Measurements from ENCODE around the gene FAM78B.

The FAM78B gene

DNA sequence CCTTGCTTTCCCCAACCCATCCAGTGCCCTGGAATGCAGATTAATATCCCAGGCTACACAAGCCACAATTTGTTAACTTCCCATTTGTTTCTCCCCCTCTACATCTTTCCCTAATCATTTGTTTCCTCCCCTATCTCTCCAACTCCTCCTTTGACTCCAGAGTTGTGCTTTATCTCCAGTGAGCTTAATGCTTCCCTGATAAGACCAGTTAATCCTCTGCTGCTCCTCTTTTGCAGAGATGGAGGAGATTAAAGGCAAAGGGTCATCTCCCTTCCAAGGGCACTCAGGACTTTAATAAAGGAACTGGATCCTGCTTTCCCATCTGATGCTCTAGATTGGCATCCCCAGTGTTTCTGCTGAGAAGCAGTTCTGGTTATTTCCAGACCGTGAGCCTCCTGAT lies 7.1 kb downstream of the FAM78B start:
- no peak for DNase-seq

DNA sequence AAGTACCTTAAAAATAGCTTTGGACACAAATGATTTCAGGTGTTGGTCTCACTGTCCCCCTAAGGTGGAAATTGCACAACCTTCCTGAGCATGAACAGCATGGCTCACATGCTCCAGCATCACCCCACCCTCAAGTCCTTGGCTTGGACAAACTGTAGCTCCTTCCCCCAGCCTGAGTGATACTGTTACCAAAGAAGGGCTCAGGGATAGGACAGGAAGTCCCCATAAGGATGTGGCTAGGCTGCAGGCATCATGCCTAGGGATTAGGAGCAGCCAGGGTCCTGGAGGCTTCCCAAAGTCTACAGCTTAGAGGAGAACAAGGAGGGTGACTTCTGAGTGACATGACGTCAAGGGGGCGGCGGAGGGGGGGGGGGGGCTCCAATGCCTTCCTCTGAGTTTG lies 10.1 kb downstream of the FAM78B start:
- DNase-seq, result no peak

DNA sequence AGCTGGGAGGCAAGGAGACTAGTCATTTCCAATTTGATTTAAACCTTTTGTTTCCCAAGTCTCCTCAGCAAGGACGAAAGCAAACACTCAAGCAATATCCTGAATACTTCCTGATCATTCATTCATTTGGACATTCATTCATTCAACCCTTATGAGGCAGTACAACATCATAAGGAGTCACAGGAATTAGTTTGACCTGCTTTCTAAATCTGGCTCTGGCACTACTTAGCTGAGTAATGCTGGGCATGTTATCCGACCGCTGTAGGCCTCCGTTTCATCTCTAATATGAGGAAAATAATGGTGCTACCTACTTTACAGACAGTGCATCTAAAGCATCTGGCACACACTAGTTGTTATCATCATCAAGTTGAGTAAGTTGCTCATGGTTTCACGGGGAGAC lies 11.7 kb downstream of the FAM78B start:
- no peak for DNase-seq

DNA sequence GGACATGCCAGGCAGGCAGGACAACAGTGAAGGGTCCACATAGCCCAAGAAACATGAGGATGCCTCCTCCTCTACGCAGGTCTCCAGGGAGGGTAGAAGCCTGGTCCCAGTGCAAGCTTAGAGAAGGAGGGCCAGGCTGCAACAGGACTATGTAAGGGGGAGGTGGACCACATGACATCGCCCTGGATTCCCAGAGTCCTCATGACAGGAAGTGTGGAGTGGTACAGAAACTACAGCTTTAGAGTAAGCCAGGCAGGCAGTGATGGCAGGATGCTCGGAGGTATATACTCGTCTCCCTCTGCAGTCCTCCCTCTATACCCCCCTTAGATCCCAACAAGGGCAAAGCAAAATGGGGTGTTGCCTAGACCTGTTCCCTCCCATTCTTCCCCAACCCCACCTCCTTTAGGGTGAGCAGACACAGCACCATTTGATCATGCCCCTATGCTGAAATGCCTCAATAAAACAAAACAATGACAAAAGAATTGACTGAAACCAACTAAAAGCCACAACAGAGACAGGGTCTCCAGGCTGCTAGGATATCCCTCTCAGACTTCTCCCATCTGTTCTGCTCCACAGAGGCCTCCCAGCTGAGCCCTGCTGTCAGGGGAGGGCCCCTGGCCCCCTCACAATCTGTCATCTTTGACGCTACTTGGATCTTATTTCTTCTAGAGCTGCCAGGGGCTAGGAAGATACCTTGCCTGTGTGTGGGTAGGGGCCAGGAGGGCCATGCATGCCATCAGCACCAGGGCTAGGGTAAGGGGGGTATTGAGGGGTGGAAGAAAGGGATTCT lies 13.1 kb downstream of the FAM78B start:
- DNase-seq, result no peak

DNA sequence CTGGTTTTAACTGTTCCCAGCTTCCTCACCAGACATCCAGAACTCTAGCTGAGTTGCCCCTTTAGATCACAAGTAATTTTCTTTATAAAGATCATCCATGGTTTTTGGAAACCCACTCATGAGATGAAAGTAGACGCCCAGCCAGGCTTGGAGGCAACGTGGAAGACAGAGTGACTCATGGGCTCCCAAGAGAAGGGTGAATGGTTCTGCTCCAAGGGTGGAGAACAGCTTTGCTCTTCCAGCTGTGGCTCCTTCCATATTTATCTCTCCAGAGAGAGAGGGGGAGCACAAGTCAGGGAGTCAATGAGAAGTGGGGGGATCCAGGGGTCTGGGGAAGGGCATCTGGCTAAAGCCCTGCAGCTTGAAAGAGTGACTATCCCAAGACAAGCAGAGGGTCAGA lies 13.8 kb downstream of the FAM78B start:
- DNase-seq, result no peak

DNA sequence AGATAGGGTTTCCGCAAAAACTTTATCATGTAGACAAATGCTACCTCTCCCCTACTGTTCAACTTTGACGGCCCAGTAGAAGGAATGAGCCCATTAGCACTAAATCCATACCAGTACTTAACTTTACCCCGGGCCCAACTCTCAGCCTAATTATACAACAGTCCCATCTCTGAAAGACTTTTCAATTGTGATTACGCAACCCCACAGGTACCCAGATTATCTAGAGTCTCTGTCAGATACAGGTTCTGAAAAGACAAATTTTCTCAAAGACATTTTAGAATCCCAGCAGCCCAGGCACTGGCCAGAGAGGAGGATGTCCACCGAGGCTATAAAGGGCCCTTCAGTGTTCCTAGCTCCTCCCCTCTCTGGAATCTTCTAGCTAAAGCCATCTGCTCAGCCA lies 15.0 kb downstream of the FAM78B start:
- no peak for DNase-seq

DNA sequence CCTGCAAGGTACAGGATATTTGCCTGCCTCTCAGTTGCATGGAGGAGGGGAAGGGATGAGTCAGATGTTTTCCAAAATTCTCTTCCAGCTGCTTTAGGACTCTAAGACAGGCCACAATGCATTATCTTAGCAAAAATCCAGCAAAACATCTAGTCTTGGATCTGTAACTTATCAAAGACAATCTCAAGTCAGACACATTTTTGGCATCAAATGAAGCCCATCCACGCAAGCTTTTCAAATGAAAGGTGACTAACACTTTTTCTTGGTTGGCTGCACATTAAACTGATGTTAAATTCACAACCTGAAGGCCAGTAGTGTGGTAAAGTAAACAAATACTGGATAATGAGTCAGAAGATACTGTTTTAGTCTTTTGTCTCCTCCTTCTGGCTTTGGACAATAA lies 21.3 kb downstream of the FAM78B start:
- DNase-seq, result no peak

DNA sequence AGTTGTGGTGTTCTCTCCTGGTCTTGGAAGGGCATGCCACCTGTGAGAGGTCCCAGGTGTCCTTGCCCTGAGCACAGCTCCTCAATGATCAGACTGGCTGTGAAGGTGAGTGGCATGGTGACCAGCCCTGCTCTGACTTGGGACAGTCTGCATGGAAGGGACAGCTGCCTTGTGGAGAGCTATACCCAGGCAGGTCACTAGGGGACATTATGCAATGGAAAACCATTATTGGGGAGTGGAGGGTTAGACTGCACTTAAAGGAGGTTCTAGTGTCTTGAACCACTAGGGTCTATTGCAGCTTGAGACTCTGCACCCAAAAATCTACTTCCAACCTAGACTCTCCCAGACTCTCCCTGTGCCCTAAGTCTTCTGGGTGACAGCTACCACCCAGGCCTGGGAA lies 24.8 kb downstream of the FAM78B start:
- DNase-seq, result no peak

DNA sequence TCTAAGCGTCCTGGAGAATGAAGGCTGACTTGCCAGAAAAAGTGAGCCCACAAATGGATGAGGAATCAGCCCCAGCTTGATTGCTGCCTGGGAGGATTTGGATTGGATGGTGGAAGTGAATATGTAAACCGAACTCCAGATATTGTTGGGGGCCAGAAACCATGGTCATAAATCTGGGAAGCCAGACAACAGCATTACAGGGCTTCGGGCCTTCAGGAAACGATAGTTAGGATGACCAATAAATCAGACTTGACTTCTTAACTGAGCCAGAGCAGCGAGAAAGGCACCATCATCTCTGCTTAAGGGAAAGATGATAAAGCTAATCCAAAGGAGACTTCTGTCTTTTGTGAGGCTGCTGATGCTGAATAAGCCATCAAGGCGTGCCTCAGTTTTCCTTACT lies 26.6 kb downstream of the FAM78B start:
- no peak for DNase-seq

DNA sequence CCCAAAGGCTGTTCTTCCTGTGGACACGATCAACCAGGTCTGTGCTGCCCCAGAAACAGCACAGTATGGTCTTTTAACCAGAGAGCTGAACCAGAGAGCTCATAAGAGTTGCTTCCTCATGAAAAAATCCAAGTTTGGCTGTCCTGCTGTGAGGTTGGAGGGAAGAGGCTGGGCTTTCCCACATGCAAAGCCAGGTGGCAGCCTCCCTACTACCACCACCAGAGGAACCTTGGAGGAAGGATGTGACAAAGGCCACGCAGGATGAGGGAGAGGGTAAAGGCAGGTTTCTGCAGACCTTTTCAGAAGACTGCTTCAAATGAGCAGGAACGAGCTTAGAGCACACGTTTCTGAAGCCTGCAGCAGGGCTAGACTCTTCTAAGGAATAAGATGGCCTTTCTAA lies 27.1 kb downstream of the FAM78B start:
- DNase-seq, result no peak

DNA sequence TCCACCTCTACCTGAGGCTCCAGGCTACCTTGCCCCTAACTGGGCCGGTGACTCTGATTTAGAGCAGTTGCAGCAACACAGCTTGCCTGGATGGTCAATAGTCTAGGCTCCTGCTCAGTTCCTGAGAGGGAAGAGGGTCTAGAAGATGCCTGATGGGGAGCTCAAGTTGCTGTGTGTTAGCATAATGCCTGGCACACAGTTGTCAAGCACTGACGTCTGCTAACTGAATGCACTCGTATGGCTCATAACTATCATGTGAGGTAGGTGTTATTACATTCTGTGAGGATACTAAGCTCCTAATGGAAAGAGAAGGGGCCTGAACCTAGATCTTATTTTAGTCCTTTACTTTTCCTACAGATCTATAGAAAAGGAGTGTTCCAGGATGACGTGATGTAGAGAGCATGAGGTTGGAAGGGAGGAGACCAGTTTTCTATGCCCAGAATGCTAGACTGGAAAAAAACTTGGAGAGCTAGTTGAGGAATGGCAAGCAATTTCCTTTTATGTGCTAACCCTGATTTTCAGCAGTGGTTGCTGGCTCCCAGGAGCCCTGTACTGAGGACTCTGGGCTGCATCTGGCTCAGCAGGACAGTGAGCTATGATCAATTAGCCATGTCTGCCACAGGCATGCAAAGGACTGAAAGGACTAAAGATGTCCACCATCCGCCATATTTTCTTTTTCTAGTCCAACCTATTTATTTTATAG lies 30.0 kb downstream of the FAM78B start:
- no peak for DNase-seq

DNA sequence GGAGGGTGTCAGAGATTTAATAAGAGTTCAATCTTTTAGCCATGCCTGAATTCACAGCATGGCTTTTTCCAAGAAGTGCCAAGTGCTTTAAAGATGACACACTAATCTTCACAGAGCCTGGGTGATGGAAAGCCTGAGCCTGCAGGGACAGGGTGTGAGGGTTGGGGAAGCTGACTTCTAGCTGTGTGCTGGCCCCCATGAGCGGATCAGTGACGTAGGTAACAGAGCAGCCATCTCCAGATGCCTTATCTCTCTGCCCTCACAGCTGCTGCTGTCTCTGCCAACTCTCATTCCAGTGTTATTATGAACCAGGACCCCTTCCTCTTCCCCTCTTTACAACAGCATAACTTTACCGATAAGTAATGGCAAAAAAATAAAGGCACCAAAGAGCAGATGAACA lies 30.6 kb downstream of the FAM78B start:
- DNase-seq, result no peak

DNA sequence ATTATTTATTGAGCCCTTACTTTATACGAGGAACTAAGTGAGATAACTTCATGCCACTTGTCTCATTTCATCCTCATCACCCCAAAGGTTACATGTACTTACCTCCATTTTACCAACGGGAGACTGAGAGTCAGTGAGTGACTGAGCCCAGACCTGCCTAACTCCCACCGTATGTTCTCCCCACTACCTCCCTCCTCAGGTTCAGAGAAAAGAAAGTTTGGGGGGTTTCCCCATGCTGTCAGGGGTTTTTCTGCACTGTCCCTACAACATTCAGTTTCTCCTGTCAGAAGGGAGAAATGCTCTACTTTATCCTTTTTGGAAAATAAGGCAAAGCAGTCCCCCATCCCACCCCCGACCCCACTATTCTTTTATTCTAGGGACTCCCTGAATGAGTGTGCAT lies 32.9 kb downstream of the FAM78B start:
- DNase-seq, result no peak

DNA sequence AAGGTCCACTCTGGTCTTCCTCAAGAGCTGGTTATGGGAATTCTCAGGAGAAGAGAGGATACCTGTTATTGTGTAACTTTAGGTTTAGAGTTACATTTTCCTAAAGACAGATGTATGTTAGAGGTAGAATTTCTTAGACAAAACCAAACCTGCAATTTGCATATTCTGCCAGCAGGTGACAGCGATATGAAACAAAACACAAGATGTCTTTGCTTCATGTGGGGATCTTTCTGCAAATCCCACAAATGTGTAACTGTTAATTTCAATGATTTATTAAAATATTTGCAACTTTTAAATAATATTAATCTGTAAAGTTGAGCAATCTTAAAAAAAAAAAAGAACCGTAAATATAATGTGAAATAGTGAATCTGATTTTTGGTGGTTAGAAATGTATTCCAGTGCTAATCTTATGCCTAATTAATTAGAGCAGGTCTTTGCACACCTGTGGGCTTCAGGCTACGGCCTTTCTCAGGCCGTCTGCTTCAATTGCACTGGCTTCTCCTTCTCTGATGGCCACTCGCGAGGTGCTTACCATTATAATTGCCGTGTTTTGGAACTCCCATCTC lies 33.4 kb downstream of the FAM78B start:
- no peak for DNase-seq

DNA sequence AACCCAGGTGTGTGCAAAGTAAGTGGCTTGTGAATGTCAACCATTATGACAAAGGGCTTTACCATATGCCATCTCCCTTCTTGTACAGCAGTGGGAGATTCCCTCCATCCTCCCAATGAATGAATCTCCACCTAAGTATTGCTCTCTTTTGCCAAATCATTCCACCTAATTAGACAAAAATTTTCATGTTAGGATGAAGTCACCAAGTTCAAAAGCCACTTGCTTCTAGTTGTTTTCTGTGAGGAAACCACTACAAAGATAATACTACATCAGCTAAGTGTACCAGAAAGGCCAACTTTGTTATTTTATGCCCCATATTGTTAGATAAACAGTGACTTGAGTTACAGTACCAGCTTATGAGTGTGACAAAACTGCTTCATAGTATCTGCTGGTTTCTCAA lies 34.3 kb downstream of the FAM78B start:
- no peak for DNase-seq

DNA sequence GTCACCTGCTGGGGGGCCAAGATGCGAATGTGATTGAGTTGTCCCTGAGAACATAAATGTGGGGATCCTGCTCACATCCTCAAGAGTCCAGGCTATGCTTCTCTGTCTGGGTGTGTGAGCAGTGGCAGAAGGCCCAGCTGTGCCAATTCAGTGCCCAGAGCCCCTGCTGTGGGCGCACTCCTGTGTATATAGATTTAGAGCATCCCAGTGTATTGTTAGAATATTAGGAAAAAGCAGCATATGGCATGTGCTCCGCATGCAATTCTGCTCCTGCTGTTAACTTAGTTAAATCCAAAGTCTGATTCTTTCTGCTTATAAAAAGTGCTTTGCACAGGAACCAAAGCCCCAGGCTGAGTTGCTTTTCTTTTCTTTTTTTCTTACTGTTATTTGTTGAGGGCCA lies 37.8 kb downstream of the FAM78B start:
- no peak for DNase-seq

DNA sequence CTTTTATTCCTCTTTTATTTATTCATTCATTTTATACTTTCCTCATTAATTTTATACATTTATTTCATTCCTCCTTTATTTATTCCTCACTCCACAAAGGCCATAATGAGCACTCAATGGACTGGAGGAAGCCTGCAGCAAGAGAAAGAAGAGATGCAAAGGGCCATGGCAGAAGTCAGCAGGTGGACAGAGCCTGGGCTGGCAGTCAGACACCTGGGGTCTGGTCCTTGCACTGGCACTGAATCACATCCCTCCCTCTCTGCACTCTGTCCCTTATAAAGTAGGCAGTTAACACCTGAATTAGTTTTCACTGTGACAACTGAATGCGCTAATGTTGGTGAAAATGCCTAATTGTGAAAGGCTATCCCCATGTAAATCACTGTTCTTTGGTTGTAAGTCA lies 38.6 kb downstream of the FAM78B start:
- DNase-seq, result no peak

DNA sequence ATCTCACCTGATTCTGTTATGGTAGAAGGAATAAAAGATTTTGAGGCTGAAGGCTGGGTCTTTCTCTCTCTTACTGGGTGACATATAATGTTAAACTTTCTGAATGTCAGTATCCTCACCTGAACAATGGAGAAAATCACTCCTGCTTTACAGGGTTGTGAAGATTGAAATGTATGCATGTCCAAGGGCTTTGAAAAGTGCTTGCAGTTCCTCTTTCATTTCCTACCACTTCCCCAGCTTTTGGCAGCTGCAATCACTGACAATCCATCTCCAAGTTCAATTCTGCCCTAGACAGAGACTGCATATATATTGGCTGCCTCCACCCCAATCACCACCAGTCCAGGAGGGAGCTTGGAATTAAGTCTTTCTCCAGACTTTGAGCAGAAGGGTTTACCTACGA lies 39.8 kb downstream of the FAM78B start:
- DNase-seq, result no peak

DNA sequence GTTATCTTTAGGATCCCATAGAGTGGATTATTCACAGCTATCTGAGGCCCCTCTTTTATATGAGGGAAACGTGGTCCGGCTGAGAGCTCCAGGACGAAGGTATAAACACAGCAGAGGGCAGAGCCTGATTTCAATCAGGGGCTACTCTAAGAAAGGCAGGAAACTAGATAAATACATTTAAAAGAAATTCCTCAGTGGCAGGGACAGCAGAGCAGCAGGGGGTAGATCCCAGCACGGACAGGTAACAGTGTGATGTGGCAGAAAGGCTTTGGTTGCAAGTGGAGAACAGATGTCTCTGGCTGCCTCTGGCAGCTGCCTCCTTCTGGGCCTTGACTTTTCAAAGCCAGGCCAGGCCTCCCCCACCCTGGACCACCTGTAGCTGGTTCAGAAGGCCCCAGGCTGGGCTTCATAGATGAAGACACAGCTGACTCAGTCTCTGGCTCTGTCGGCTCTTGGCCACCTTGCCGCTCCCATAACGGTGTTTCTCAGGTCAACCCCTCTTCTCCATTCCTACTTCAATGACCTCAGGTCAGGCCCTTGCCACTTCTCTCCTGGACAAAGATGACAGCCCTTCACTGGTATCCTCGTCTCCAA lies 43.8 kb downstream of the FAM78B start:
- no peak for DNase-seq

DNA sequence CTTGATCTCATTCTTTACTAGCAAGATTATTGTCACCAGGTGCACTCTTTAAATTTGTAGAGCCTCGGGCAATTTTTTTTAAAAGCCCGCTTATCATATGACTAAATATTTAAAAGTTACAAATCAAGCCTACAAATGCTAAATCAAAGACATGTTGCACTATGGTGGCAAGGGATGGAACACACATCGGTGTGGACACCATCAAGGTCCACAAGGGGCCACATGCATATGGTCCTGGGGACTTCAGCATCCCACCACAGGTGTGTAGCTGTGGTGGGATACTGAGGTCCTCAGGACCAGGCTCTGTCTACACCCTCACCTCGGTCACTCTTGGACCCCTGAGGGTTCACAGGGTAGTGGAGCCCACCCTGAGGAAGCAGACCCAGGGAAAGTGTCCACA lies 45.8 kb downstream of the FAM78B start:
- DNase-seq, result no peak

DNA sequence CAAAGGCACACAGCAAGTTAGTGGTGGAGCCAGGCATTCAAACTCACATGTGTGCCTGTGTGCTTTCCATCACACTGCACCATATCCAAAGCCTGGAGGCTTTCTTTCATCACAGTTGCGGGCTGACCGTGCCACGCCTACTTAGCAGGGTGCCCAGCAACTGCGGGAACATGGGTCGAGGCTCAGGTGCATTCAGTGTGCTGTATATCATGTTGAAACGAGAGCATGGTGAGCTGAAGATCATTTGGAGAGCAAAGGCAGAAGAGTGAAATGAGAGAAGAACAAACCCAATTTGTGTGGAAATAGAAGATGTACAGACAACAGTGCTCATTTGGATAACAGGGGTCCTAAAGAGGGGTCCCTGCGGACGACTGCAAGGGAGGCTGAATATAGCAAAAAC lies 46.5 kb downstream of the FAM78B start:
- DNase-seq, result no peak

DNA sequence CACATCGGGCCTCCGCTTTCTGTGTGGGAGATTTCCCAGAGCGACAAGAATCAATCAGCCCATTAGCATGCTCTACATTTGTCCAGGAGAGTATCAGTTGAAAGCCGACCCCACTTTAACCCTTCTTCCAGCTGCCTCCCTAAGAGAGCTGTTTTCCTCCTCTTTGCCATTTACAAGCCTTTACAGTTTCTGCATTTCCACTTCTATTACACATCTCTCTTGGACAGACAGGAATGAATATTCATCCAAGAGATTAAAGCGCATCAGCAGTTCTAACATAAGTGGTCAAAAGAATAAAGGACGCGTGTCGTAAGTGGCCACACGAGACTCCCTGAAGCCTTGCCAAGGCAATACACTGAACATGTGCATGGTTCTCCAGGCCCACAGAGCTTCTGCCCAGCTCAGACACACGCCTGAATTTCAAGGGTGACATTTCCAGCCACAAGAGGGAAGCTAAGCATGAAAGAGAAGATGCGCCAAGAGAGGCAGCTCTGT lies 47.3 kb downstream of the FAM78B start:
- no peak for DNase-seq

DNA sequence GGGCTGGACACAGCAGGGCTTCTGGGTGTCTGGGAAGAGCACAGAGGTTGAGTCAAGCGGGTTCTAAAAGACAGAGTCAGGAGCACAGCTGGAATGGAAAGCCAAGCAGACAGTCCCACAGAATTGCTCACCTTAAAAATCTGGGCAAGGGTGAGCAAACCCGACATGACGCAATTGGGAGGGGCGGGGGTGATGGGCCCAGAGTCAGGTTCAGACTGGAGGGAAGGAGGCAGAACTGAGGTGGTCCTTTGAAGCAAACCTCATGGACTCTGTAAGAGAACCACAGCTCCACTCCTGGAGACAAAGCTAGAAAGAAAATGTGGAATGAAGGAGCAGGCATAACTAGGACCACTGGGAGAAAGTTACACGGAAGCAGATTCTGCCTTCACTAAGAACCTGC lies 49.0 kb downstream of the FAM78B start:
- DNase-seq, result no peak

DNA sequence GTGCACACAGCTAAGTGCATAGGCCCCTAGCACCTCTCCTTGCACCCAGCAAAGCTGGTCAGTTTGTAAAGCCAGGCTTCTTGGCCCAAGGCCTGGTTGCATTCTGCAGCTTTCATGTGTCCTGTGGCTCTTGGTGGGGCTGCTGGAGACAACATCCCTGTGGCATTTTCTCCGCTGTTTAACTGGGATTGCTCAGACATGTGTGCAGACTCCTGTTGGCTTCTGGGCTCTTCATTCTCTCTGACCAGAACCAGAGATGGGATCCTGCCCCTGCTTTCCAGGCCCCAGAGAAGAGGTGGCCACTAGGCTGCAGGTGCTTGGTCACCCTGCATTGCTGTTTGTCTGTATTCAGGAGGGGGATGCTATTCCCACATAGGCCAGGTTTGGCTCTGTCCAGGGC lies 50.8 kb downstream of the FAM78B start:
- no peak for DNase-seq
